ENCODE data around the gene AIDA. TPM values are rescaled to one million over a fixed set of nuclear protein-coding genes. Genes with fewer than 3 reads are reported as not detected.

Gene AIDA
- polyA plus RNA-seq (2011; rRNA removed) (76.4 and 90.1 TPM in 2 replicates), polyA plus RNA-seq (2017; fragmentation: RNase III; extraction: RNeasy Plus Mini Kit Qiagen cat#74134 plus additional on column Dnase treatment) (50.3 to 55.9 TPM (median 52.9 TPM) in 3 replicates), polyA minus RNA-seq (2011; rRNA and poly(A)+ RNA removed) (38.6 and 52.4 TPM in 2 replicates)
- 18.7 and 22.2 TPM in 2 replicates for polyA plus RNA-seq (2012; cell fraction: cytosol; rRNA removed)
- 4.7 and 8.1 TPM in 2 replicates for polyA plus RNA-seq (2012; cell fraction: nucleus; rRNA removed)

- Histone ChIP-seq H3K4me1 (peaks cover 20% of the 10 kb centered on the region), H3K4me3 (peak within 1 kb of the TSS; percentile 74), H3K9me3 (no peaks in the 10 kb centered on the region), H3K27ac (peak within 1 kb of the TSS; percentile 99 to 100), H3K4me2 (peak within 1 kb of the TSS; percentile 97)
- ChIA-PET POLR2A (interaction anchor here (0.6 to 1.8 kb wide), 7 partner anchors 19 to 651 kb away, joined by 3 to 7 read pairs (median 5); no protein-coding TSS in a partner anchor), CTCF (interaction anchor here (1.0 to 1.5 kb wide), 6 partner anchors 13 to 462 kb away, joined by 3 to 5 read pairs (median 4); no protein-coding TSS in a partner anchor)
- WGBS (ENCODE audit: missing lambda C conversion rate): under 1% methylated on average over 31 of the region's 62 CpGs
- ATAC-seq: peak; percentile 86 to 91
- TF ChIP-seq BCL3 (IDR thresholded peaks at IDR 0.05) (no peak), JUN (IDR thresholded peaks at IDR 0.05) (no peak; a peak in 3 of 5 replicates), TP53 (CRISPR knock-in tag; IDR thresholded peaks at IDR 0.05) (peak; percentile 85; the same call in 1 of the 2 replicates), BHLHE40 (IDR thresholded peaks at IDR 0.05; ENCODE audit: low read depth, low read length) (peak; percentile 58), HOXB5 (CRISPR knock-in tag; IDR thresholded peaks at IDR 0.05) (peak; percentile 76; the same call in 1 of the 2 replicates), HOXA7 (CRISPR knock-in tag; IDR thresholded peaks at IDR 0.05) (peak; percentile 83; the same call in 1 of the 2 replicates), E2F6 (IDR thresholded peaks at IDR 0.05; ENCODE audit: borderline replicate concordance, low read depth) (peak; percentile 42; the same call in 1 of the 2 replicates), MAZ (IDR thresholded peaks at IDR 0.05; ENCODE audit: borderline replicate concordance, low read depth, low read length) (0 out of 2 replicates have a peak, but pooled peaks have one; percentile 14), TFCP2L1 (CRISPR knock-in tag; IDR thresholded peaks at IDR 0.05) (0 out of 2 replicates have a peak, but pooled peaks have one; percentile 21), RARB (CRISPR knock-in tag; IDR thresholded peaks at IDR 0.05) (peak; percentile 46; the same call in 1 of the 2 replicates), NPAS2 (CRISPR knock-in tag; IDR thresholded peaks at IDR 0.05; ENCODE audit: borderline replicate concordance) (no peak; the same call in 1 of the 2 replicates), PHF8 (IDR thresholded peaks at IDR 0.05; ENCODE audit: borderline replicate concordance, low read depth) (peak; percentile 49; the same call in 1 of the 2 replicates), CBX8 (IDR thresholded peaks at IDR 0.05) (no peak), USF2 (IDR thresholded peaks at IDR 0.05) (peak; percentile 97), HEYL (CRISPR knock-in tag; IDR thresholded peaks at IDR 0.05) (peak; percentile 77; the same call in 1 of the 2 replicates), KDM5A (IDR thresholded peaks at IDR 0.05) (0 out of 2 replicates have a peak, but pooled peaks have one; percentile 34), EHMT2 (IDR thresholded peaks at IDR 0.05; ENCODE audit: low read depth) (no peak), FOSB (CRISPR knock-in tag; IDR thresholded peaks at IDR 0.05) (peak; percentile 83), EHF (CRISPR knock-in tag; IDR thresholded peaks at IDR 0.05) (peak; percentile 77; the same call in 1 of the 2 replicates), RNF2 (IDR thresholded peaks at IDR 0.05; ENCODE audit: borderline replicate concordance, low read depth) (no peak), HOXB13 (CRISPR knock-in tag; IDR thresholded peaks at IDR 0.05; ENCODE audit: low read depth) (peak; percentile 86; the same call in 1 of the 2 replicates), CHD2 (IDR thresholded peaks at IDR 0.05; ENCODE audit: low read length, partially characterized antibody) (peak; percentile 28), CEBPB (IDR thresholded peaks at IDR 0.05) (peak in 1 of 2 experiments; percentile 55; a peak in 2 of 4 replicates), REST (IDR thresholded peaks at IDR 0.05) (peak; percentile 36; the same call in 1 of the 2 replicates)
- TF ChIP-seq, protein P1, sequence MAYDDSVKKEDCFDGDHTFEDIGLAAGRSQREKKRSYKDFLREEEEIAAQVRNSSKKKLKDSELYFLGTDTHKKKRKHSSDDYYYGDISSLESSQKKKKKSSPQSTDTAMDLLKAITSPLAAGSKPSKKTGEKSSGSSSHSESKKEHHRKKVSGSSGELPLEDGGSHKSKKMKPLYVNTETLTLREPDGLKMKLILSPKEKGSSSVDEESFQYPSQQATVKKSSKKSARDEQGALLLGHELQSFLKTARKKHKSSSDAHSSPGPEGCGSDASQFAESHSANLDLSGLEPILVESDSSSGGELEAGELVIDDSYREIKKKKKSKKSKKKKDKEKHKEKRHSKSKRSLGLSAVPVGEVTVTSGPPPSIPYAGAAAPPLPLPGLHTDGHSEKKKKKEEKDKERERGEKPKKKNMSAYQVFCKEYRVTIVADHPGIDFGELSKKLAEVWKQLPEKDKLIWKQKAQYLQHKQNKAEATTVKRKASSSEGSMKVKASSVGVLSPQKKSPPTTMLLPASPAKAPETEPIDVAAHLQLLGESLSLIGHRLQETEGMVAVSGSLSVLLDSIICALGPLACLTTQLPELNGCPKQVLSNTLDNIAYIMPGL (CRISPR knock-in tag; IDR thresholded peaks at IDR 0.05; ENCODE audit: borderline replicate concordance): peak; percentile 66; the same call in 1 of the 2 replicates
- TF ChIP-seq, protein P2, sequence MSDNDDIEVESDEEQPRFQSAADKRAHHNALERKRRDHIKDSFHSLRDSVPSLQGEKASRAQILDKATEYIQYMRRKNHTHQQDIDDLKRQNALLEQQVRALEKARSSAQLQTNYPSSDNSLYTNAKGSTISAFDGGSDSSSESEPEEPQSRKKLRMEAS (IDR thresholded peaks at IDR 0.05): 0 out of 2 replicates have a peak, but pooled peaks have one; percentile 37
- FAIRE-seq: no peak
- peak; percentile 83 to 85 for DNase-seq (ENCODE audit: low read depth in 1 of 2, low spot score in 1 of 2)
Observed at GRCh38 chr1:222712253-222713090, at the start of gene AIDA, which contains the start of gene BROX. AIDA (minus strand) TSS chr1:222712491; CDS start chr1:222712317, 174 bp downstream. BROX (plus strand) TSS chr1:222712564; CDS start chr1:222715700, 3,136 bp downstream.

Measured in A549 (cell line).